Activated CD4-positive, alpha-beta T cell treated with anti-CD3 and anti-CD28 coated beads, Interleukin-2, amount 10 ng/mL, durations not matched to agents 7 days and 5 days (primary cell): ENCODE data around the gene MAP3K1. TPM values are rescaled to one million over a fixed set of nuclear protein-coding genes. Genes with fewer than 3 reads are reported as not detected.
"Not testable (repeated sequence)": the region's sequence is repeated elsewhere in the genome, so short reads cannot be mapped to it uniquely, and the experiment has no call there.

Source experiments
- CTCF ChIA-PET: fragments of 350-600 bp; sonication (Branson Sonifier 250); formaldehyde crosslinking; loops from one replicate; lab custom pipeline; 2021; ENCODE audit warnings: antibody characterized with exemption; lab: Charles Lee
- POLR2A ChIA-PET: fragments of 350-600 bp; sonication (Branson Sonifier 250); formaldehyde crosslinking; loops from one replicate; lab custom pipeline; 2021; ENCODE audit warnings: antibody characterized with exemption; lab: Charles Lee
- DNase-seq: peaks from one replicate; pipeline ENCODE4 v3.0.0-alpha.2; 2020
- H3K27ac Mint-ChIP-seq: one replicate; pipeline ENCODE4 v1.8.0; 2021; ENCODE audit warnings: mild to moderate bottlenecking, moderate library complexity, mixed read lengths
- H3K27me3 Mint-ChIP-seq: one replicate; pipeline ENCODE4 v1.8.0; 2021; ENCODE audit warnings: mixed read lengths
- H3K36me3 Mint-ChIP-seq: one replicate; pipeline ENCODE4 v1.8.0; 2021; ENCODE audit warnings: low read depth, mixed read lengths
- H3K4me1 Mint-ChIP-seq: one replicate; pipeline ENCODE4 v1.8.0; 2021; ENCODE audit warnings: mixed read lengths
- H3K4me3 Mint-ChIP-seq: one replicate; pipeline ENCODE4 v1.8.0; 2021; ENCODE audit warnings: mild to moderate bottlenecking, moderate library complexity, mixed read lengths
- H3K9me3 Mint-ChIP-seq: one replicate; pipeline ENCODE4 v1.8.0; 2021; ENCODE audit warnings: mixed read lengths
- total RNA-seq, 2 experiments: library from RNA; stranded (reverse); gene quantifications; one replicate each; pipeline ENCODE4 v1.2.3, GENCODE V29; 2021

The MAP3K1 gene
- 10 to 100 TPM; 59.9 to 63.9 TPM for total RNA-seq

- POLR2A ChIA-PET: interaction anchor here (0.6 kb wide), 1 partner anchor 487 kb away, joined by 3 read pairs; no protein-coding TSS in a partner anchor
- peaks cover 43% of the 10 kb centered on the region for H3K4me1 Mint-ChIP-seq
- DNase-seq: peak; percentile 80
- H3K27me3 Mint-ChIP-seq: no peaks in the 10 kb centered on the region
- no peaks in the 10 kb centered on the region for H3K9me3 Mint-ChIP-seq
- H3K36me3 Mint-ChIP-seq: peaks cover 21% of the 10 kb centered on the region
- CTCF ChIA-PET: interaction anchor here (1.4 kb wide), 1 partner anchor 12 kb away, joined by 3 read pairs; no protein-coding TSS in a partner anchor
- H3K27ac Mint-ChIP-seq: peak within 1 kb of the TSS; percentile 93
- peak within 1 kb of the TSS; percentile 88 for H3K4me3 Mint-ChIP-seq
Measured at GRCh38 chr5:56814963-56815657, at the start of gene MAP3K1. MAP3K1 (plus strand) TSS chr5:56815549; CDS start chr5:56815574, 25 bp downstream.

GRCh38 chr5:56766926-56767325 is 48.4 kb upstream of the MAP3K1 start:
- CTCF ChIA-PET: no interaction called here
- no peak for DNase-seq
- Mint-ChIP-seq H3K27me3 (peaks cover 2% of the 10 kb centered on the region), H3K36me3 (no peaks in the 10 kb centered on the region), H3K4me1 (peaks cover 10% of the 10 kb centered on the region), H3K4me3 (no peak overlapping the region), H3K9me3 (peaks cover 7% of the 10 kb centered on the region), H3K27ac (no peak overlapping the region)
- POLR2A ChIA-PET: no interaction called here

- peaks cover 7% of the 10 kb centered on the region for H3K9me3 Mint-ChIP-seq
- no peaks in the 10 kb centered on the region for H3K36me3 Mint-ChIP-seq
- ChIA-PET POLR2A (no interaction called here), CTCF (no interaction called here)
- no peak overlapping the region for H3K4me3 Mint-ChIP-seq
- no peak overlapping the region for H3K27ac Mint-ChIP-seq
- DNase-seq: no peak
- H3K4me1 Mint-ChIP-seq: no peaks in the 10 kb centered on the region
- no peaks in the 10 kb centered on the region for H3K27me3 Mint-ChIP-seq
Measured at GRCh38 chr5:56769875-56770604, 45.3 kb upstream of the MAP3K1 start.

- peaks cover 4% of the 10 kb centered on the region for H3K27me3 Mint-ChIP-seq
- no peak overlapping the region for H3K4me3 Mint-ChIP-seq
- H3K4me1 Mint-ChIP-seq: no peaks in the 10 kb centered on the region
- H3K27ac Mint-ChIP-seq: no peak overlapping the region
- ChIA-PET POLR2A (no interaction called here), CTCF (interaction anchor here (0.6 to 0.8 kb wide), 2 partner anchors 37 to 54 kb away, joined by 3 to 4 read pairs; no protein-coding TSS in a partner anchor)
- no peak for DNase-seq
- H3K36me3 Mint-ChIP-seq: no peaks in the 10 kb centered on the region
- H3K9me3 Mint-ChIP-seq: peaks cover 3% of the 10 kb centered on the region
Measured at GRCh38 chr5:56772767-56773166, 42.6 kb upstream of the MAP3K1 start.

GRCh38 chr5:56774957-56775356 is 40.4 kb upstream of the MAP3K1 start:
- Mint-ChIP-seq H3K9me3 (peaks cover 10% of the 10 kb centered on the region), H3K4me3 (no peak overlapping the region), H3K4me1 (no peaks in the 10 kb centered on the region), H3K27me3 (peaks cover 9% of the 10 kb centered on the region), H3K27ac (no peak overlapping the region), H3K36me3 (peaks cover 4% of the 10 kb centered on the region)
- DNase-seq: no peak
- POLR2A ChIA-PET: no interaction called here
- CTCF ChIA-PET: interaction anchor here (1.4 kb wide), 1 partner anchor 32 kb away, joined by 3 read pairs; no protein-coding TSS in a partner anchor

GRCh38 chr5:56776212-56776846 is 39.0 kb upstream of the MAP3K1 start:
- H3K4me3 Mint-ChIP-seq, H3K27ac Mint-ChIP-seq, H3K36me3 Mint-ChIP-seq, CTCF ChIA-PET, POLR2A ChIA-PET, H3K27me3 Mint-ChIP-seq, H3K4me1 Mint-ChIP-seq, DNase-seq: not testable (repeated sequence)
- peaks cover 16% of the 10 kb centered on the region for H3K9me3 Mint-ChIP-seq

- Mint-ChIP-seq H3K36me3 (peaks cover 9% of the 10 kb centered on the region), H3K27ac (no peak overlapping the region), H3K9me3 (peaks cover 13% of the 10 kb centered on the region), H3K4me1 (no peaks in the 10 kb centered on the region), H3K4me3 (no peak overlapping the region), H3K27me3 (peaks cover 5% of the 10 kb centered on the region)
- ChIA-PET CTCF (interaction anchor here (0.6 kb wide), 1 partner anchor 18 kb away, joined by 4 read pairs; no protein-coding TSS in a partner anchor), POLR2A (no interaction called here)
- no peak for DNase-seq
Measured at GRCh38 chr5:56783261-56783660, 32.1 kb upstream of the MAP3K1 start.

GRCh38 chr5:56786346-56786745 is 29.0 kb upstream of the MAP3K1 start:
- Mint-ChIP-seq H3K4me1 (peaks cover under 1% of the 10 kb centered on the region), H3K9me3 (no peaks in the 10 kb centered on the region), H3K4me3 (no peak overlapping the region), H3K27me3 (no peaks in the 10 kb centered on the region), H3K27ac (no peak overlapping the region), H3K36me3 (no peaks in the 10 kb centered on the region)
- no peak for DNase-seq
- ChIA-PET POLR2A (no interaction called here), CTCF (interaction anchor here (0.6 kb wide), 1 partner anchor 1093 kb away, joined by 5 read pairs; no protein-coding TSS in a partner anchor)

- H3K4me1 Mint-ChIP-seq: peaks cover 3% of the 10 kb centered on the region
- ChIA-PET POLR2A (no interaction called here), CTCF (interaction anchor here (0.7 to 1.2 kb wide), 3 partner anchors 101 to 724 kb away, joined by 3 read pairs; no protein-coding TSS in a partner anchor)
- peaks cover 2% of the 10 kb centered on the region for H3K9me3 Mint-ChIP-seq
- no peak overlapping the region for H3K27ac Mint-ChIP-seq
- H3K4me3 Mint-ChIP-seq: no peak overlapping the region
- peaks cover 3% of the 10 kb centered on the region for H3K27me3 Mint-ChIP-seq
- H3K36me3 Mint-ChIP-seq: no peaks in the 10 kb centered on the region
- DNase-seq: no peak
Measured at GRCh38 chr5:56791396-56791795, 24.0 kb upstream of the MAP3K1 start.

- no peak for DNase-seq
- ChIA-PET POLR2A (no interaction called here), CTCF (no interaction called here)
- Mint-ChIP-seq H3K36me3 (no peaks in the 10 kb centered on the region), H3K4me3 (no peak overlapping the region), H3K27ac (no peak overlapping the region), H3K27me3 (peaks cover 10% of the 10 kb centered on the region), H3K9me3 (peaks cover 2% of the 10 kb centered on the region), H3K4me1 (peaks cover 3% of the 10 kb centered on the region)
Measured at GRCh38 chr5:56798521-56798920, 16.8 kb upstream of the MAP3K1 start.

- Mint-ChIP-seq H3K4me3 (no peak overlapping the region), H3K4me1 (peaks cover 14% of the 10 kb centered on the region), H3K27ac (no peak overlapping the region), H3K27me3 (peaks cover 7% of the 10 kb centered on the region), H3K9me3 (peaks cover 6% of the 10 kb centered on the region), H3K36me3 (peaks cover 5% of the 10 kb centered on the region)
- no peak for DNase-seq
- CTCF ChIA-PET: no interaction called here
- POLR2A ChIA-PET: no interaction called here
Measured at GRCh38 chr5:56800186-56800585, 15.2 kb upstream of the MAP3K1 start.

- H3K9me3 Mint-ChIP-seq: peaks cover 3% of the 10 kb centered on the region
- peaks cover 5% of the 10 kb centered on the region for H3K36me3 Mint-ChIP-seq
- POLR2A ChIA-PET: no interaction called here
- peaks cover 14% of the 10 kb centered on the region for H3K4me1 Mint-ChIP-seq
- CTCF ChIA-PET: no interaction called here
- H3K27ac Mint-ChIP-seq: no peak overlapping the region
- DNase-seq: no peak
- H3K4me3 Mint-ChIP-seq: no peak overlapping the region
- peaks cover 7% of the 10 kb centered on the region for H3K27me3 Mint-ChIP-seq
Measured at GRCh38 chr5:56801256-56801655, 14.1 kb upstream of the MAP3K1 start.
